ENCODE results near the gene WWOX. TPM values are rescaled to one million over a fixed set of nuclear protein-coding genes. Genes with fewer than 3 reads are reported as not detected.
A peak's percentile ranks its signal among the peaks of the same experiment; 100 is the strongest.

Gene WWOX
- total and polyA plus RNA-seq, 2 of the 13 experiments (the other 11 are each of a cell fraction or from before 2014, with no cell fraction given), result 9.1 to 37.4 TPM

DNA sequence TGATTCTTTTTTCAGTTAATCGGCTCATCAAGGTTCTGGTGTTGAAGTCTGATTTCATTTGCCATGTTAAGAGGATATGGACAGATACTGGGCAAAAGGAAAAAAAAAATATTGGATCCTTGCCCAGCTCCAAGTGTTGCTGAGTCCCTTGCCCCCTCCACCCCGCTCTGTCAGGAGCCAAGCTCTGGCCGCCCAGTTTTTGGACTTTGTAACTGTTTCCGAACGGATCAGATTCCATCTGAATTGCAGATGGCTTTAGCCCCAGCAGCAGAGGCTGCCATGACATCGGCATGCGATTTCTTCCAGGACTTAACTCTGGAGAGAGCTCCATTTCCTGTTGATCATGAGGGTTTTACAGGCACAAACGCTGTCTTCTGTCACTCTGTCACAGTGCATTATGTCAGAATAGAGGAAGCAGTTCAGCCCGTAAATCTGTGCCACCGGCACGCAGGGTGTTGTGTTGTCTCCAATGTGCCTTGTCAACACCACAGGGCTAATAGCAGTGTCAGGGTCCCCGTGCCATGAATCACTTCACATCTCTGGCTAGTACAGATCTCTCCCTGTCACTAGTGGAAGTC, 885.5 kb downstream of the WWOX start (continued):
- TF ChIP-seq, protein P1, sequence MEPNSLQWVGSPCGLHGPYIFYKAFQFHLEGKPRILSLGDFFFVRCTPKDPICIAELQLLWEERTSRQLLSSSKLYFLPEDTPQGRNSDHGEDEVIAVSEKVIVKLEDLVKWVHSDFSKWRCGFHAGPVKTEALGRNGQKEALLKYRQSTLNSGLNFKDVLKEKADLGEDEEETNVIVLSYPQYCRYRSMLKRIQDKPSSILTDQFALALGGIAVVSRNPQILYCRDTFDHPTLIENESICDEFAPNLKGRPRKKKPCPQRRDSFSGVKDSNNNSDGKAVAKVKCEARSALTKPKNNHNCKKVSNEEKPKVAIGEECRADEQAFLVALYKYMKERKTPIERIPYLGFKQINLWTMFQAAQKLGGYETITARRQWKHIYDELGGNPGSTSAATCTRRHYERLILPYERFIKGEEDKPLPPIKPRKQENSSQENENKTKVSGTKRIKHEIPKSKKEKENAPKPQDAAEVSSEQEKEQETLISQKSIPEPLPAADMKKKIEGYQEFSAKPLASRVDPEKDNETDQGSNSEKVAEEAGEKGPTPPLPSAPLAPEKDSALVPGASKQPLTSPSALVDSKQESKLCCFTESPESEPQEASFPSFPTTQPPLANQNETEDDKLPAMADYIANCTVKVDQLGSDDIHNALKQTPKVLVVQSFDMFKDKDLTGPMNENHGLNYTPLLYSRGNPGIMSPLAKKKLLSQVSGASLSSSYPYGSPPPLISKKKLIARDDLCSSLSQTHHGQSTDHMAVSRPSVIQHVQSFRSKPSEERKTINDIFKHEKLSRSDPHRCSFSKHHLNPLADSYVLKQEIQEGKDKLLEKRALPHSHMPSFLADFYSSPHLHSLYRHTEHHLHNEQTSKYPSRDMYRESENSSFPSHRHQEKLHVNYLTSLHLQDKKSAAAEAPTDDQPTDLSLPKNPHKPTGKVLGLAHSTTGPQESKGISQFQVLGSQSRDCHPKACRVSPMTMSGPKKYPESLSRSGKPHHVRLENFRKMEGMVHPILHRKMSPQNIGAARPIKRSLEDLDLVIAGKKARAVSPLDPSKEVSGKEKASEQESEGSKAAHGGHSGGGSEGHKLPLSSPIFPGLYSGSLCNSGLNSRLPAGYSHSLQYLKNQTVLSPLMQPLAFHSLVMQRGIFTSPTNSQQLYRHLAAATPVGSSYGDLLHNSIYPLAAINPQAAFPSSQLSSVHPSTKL (CRISPR knock-in tag; IDR thresholded peaks at IDR 0.05), result peak; percentile 66; the same call in 1 of the 2 replicates
- TF ChIP-seq ZNF101 (CRISPR knock-in tag; IDR thresholded peaks at IDR 0.05; ENCODE audit: borderline replicate concordance, low read depth), result no peak
- TF ChIP-seq XBP1 (CRISPR knock-in tag; IDR thresholded peaks at IDR 0.05), result no peak
- no peak for TF ChIP-seq ZSCAN20 (CRISPR knock-in tag; IDR thresholded peaks at IDR 0.05; ENCODE audit: borderline replicate concordance)
- TF ChIP-seq, protein P2, sequence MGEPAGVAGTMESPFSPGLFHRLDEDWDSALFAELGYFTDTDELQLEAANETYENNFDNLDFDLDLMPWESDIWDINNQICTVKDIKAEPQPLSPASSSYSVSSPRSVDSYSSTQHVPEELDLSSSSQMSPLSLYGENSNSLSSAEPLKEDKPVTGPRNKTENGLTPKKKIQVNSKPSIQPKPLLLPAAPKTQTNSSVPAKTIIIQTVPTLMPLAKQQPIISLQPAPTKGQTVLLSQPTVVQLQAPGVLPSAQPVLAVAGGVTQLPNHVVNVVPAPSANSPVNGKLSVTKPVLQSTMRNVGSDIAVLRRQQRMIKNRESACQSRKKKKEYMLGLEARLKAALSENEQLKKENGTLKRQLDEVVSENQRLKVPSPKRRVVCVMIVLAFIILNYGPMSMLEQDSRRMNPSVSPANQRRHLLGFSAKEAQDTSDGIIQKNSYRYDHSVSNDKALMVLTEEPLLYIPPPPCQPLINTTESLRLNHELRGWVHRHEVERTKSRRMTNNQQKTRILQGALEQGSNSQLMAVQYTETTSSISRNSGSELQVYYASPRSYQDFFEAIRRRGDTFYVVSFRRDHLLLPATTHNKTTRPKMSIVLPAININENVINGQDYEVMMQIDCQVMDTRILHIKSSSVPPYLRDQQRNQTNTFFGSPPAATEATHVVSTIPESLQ (CRISPR knock-in tag; conservative IDR thresholded peaks at IDR 0.05), result no peak
- TF ChIP-seq ZNF660 (CRISPR knock-in tag; IDR thresholded peaks at IDR 0.05; ENCODE audit: borderline replicate concordance, low read depth), result no peak
- TF ChIP-seq, protein P3, sequence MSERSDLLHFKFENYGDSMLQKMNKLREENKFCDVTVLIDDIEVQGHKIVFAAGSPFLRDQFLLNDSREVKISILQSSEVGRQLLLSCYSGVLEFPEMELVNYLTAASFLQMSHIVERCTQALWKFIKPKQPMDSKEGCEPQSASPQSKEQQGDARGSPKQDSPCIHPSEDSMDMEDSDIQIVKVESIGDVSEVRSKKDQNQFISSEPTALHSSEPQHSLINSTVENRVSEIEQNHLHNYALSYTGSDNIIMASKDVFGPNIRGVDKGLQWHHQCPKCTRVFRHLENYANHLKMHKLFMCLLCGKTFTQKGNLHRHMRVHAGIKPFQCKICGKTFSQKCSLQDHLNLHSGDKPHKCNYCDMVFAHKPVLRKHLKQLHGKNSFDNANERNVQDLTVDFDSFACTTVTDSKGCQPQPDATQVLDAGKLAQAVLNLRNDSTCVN (CRISPR knock-in tag; IDR thresholded peaks at IDR 0.05; ENCODE audit: borderline replicate concordance), result no peak
- TF ChIP-seq ZNF7 (CRISPR knock-in tag; IDR thresholded peaks at IDR 0.05), result no peak
- TF ChIP-seq ZMYM3 (CRISPR knock-in tag; IDR thresholded peaks at IDR 0.05), result peak; percentile 59
- TF ChIP-seq TBL1XR1 (IDR thresholded peaks at IDR 0.05; ENCODE audit: borderline replicate concordance, low read length, partially characterized antibody), result no peak
- no peak for TF ChIP-seq ZNF12 (CRISPR knock-in tag; IDR thresholded peaks at IDR 0.05)
- no peak for TF ChIP-seq RFX3 (CRISPR knock-in tag; IDR thresholded peaks at IDR 0.05)
- peak; percentile 53 for TF ChIP-seq RARA (CRISPR knock-in tag; IDR thresholded peaks at IDR 0.05)
- TF ChIP-seq BRCA1 (CRISPR knock-in tag; IDR thresholded peaks at IDR 0.05), result no peak
- no peak for TF ChIP-seq CREB1 (IDR thresholded peaks at IDR 0.05)
- no peak for TF ChIP-seq CREB1 (CRISPR knock-in tag; IDR thresholded peaks at IDR 0.05)
- no peak for TF ChIP-seq ZSCAN9 (CRISPR knock-in tag; IDR thresholded peaks at IDR 0.05; ENCODE audit: borderline replicate concordance)
- TF ChIP-seq TBP (CRISPR knock-in tag; IDR thresholded peaks at IDR 0.05), result no peak
- TF ChIP-seq ZNF24 (IDR thresholded peaks at IDR 0.05), result no peak
- no peak for TF ChIP-seq IKZF4 (CRISPR knock-in tag; IDR thresholded peaks at IDR 0.05; ENCODE audit: borderline replicate concordance, low read depth, not compliant biosample characterization)
